Kidney tubule cell (primary cell): Measurements from ENCODE around the gene TBC1D5.
"Not testable (repeated sequence)": the region's sequence is repeated elsewhere in the genome, so short reads cannot be mapped to it uniquely, and the experiment has no call there.

Source experiments
- DNase-seq: peaks from one replicate; pipeline ENCODE4 v3.0.0-alpha.2; 2018; ENCODE audit warnings: low spot score

Gene TBC1D5

DNA sequence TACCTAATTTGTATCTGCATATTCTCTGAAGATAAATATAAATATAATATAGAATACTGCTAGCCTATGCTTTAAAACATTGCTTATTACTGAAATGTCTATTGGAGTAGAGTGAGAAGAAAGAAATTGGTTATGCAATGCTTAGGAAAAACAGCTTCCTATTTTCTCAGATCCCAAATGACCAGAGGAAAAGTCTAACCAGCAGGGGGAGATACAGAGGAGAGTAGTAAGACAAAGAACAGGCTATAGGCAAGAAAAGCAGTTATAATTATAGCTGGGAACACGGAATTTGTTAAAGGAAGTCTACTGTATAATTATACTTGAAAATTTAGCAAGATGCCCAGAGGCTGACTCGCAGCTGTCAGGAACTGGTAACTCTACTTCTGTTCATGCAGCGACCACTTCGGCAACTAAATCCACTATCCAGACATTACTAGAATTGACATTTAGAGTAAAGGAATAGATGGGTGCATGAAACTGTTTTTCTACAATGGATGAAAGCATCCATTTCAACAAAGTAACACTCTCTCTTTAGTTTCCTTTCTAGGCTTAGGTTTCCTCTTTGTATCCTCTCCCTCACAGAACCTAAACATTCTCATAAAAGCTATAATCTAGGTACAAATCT, 97.2 kb downstream of the TBC1D5 start:
- DNase-seq, result peak; percentile 62

DNA sequence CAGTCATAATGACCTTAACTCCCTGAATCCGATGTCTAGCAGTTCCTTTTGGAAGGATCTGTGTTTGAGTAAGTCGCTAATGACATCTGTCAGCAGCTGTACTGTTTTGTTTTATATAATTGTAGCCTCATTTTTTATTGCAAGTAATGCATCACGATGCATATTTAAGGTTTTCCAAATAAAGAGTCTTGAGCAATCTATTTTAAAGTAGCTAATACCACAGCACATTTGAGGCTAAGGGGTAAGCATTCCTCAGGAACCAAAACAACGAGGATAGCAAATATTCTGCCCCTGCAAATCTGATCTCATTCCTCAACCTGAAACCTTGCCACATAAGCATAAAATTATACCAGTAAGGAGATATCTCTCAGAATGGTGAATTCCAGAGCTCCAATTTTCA, 98.7 kb downstream of the TBC1D5 start:
- DNase-seq, result no peak

DNA sequence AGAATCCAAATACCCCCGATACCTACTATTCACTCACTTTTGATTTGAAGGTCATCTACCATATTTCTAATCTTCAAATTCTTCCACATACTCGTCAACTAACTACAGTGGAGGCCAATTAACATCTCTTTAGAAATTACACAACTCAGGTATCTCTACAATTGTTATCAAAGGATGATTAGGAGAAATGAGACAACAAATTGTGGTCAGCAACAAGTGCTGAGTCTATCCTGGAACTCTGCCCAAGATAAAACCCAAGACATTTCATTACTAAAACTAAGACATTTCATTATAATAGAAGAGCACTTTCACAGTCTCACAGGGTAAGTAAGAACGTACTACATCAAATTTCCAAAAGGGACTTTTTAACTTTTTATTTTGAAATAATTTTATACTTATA, 100.0 kb downstream of the TBC1D5 start:
- no peak for DNase-seq

DNA sequence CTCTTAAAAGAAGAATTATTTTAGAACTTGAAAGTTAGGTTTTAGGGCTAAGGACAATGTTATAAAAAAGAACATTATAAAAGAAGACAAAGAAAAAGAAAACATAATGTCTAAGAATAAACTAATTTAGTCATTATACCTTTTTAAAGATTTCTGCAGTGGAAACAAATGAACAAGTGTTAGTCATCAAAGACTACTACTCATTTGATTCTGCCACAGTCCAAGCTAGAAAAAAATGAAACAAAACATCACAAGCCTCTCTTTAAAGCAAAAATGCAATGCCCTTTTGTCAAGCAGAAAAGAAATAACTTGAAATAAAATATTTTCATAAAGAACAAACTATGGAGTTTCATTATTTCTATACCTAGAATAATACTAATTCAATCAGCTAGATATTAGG, 102.0 kb downstream of the TBC1D5 start:
- peak; percentile 32 for DNase-seq

DNA sequence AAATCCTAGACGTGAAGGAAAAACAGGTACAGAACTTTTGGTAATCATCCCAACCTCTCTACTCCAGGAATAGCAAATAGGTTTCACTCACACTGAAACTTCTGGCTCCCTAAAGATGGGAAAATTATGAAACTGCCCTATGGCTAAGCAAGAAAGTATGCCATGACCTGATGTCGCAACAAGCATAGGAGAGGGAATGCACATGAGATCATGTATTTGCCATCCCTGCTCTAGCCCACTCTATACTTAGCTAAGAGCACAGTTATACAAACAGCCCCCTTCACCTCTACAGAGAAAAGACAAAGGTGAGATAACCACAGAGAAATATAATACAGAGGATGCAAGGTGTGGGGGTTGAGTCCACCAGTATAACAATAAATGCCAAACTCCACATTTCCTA, 102.7 kb downstream of the TBC1D5 start:
- DNase-seq, result peak; percentile 77

DNA sequence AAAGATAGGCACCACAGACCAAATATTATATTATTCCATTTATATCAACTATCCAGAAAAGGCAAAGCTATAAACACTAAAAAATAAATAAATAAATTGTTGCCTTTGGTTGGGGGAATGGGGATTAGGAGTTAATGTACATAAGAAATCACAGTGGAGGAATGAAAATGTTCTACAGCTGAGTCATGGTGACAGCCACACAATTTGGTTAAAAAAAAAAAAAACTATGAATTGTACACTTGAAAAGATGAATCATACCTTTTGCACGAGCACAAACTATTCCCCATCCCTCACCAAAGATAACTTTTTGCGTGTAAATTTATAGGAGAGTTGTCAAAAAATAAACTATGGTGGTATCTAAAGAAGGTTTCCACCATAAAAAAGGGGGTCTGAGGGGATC, 103.2 kb downstream of the TBC1D5 start:
- DNase-seq, result peak; percentile 61

DNA sequence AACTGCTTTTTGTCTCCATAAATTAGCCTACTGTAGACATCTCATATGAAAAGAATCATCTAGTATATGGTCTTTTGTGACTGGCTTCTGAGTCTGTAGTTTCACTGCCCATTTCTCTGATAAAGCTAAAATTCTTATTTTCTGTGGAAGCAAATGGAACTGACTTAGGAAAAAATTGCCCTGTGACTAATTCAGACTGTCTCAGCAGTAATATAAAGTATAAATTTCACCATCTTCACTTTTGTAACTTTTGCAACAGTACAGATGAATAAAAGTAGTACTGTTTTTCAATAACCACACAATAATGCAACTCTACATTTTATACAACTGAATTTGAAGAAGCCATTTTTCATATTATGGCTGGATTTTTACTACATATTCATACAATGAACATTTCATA, 104.1 kb downstream of the TBC1D5 start:
- DNase-seq, result no peak

DNA sequence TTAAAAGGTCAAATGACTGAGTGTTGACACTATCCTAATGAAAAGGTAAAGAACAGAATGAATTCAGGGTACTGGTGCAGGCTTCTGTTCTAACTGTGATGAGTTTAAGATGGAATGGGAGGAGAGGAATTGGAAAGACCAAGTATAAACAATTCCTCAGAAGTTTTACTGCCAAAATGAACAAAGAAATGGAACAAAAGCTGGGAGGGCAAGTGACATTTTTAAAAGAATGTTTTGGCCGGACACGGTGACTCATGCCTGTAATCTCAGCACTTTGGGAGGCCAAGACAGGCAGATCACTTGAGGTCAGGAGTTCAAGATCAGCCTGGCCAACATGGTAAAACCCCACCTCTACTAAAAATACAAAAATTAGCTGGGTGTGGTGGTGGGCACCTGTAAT, 106.8 kb downstream of the TBC1D5 start:
- not testable (repeated sequence) for DNase-seq

DNA sequence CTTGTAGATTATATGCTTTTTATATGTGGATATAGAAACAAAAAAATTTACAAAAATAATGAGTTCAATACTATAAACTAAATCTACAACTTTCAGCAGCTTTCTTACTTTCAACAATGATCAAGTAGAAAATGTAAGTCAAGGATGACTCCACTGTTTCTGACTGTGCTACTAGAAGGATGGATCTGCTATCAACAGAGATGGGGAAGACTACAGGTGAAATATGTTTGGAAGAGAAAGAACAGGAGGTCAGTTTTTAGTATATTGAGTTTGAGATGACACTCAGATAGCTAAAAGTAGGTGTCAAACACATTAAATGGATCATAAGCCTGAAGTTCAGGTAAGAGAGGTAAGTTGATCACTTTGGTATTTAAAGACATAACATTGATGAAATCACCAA, 107.5 kb downstream of the TBC1D5 start:
- no peak for DNase-seq

DNA sequence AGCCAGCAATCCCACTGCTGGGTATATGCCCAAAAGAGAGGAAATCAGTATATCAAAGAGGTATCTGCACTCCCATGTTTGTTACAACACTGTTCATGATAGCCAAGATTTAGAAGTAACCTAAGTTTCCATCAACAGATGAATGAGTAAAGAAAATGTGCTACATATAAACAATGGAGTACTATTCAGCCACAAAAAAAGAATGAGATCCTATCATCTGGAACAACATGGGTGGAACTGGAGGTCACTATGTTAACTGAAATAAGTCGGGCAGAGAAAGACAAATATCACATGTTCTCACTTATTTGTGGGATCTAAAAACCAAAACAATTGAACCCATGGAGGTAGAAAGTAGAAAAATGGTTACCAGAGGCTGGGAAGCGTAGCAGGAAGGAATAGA, 108.2 kb downstream of the TBC1D5 start:
- no peak for DNase-seq

DNA sequence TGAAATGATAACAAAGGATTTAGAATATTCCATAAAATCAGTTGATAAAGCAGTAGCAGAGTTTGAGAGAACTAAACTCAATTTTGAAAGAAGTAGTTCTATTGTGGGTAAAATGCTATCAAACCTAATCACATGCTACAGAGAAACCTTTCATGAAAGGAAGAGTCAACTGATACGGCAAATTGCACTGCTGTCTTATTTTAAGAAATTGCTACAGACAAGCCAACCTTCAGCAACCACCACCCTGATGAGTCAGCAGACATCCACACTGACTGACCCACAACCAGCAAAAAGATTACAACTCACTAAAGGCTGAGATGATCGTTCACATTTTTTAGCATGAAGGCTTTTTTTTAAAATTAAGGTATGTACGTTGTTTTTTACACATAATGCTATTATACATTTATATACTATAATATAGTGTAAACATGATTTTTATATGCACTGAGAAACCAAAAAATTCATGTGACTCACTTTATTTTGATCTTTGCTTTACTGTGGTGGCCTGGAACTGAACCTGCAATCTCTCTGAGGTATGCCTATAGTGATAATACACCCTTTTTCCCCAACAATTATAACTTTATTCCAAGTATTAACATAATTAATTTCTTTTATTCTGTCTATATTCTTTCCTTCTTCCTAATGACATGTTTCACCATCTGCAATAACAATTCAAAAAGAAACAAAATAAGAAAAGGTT, 109.9 kb downstream of the TBC1D5 start:
- DNase-seq, result peak; percentile 59

DNA sequence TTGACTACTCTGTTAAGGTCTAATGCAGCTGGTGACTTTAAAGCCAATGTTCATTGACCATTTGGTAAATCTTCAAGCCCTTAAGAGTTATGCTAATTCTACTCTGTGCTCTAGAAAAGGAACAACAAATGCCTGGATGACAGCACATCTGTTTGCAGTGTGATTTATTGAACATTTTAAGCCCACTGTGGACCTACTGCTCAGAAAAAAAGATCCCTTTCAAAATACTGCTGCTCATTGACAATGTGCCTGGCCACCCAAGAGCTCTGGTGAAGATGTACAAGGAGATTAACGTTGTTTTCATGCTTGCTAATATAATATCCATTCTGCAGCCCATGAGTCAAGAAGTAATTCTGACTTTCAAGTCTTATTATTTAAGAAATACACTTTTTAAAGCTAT, 110.8 kb downstream of the TBC1D5 start:
- DNase-seq, result no peak

DNA sequence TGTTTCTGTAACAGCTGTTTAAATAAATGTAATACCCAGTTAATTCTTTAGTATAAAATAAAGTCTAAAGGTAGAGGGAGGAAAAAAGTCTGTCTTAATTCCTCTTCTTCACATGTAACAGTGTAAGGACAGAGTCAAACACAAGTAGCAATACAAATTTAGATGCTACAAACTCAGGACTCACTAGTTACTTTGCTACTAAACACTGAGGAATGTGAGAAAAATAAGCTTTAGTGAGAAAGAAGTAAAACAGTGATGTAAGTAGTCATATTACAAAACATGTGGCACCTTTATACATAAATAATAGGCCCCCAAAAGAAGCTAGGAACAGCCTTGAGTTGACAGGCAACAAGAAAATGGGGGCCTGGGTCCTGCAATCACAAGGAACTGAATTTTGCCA, 113.0 kb downstream of the TBC1D5 start:
- no peak for DNase-seq

DNA sequence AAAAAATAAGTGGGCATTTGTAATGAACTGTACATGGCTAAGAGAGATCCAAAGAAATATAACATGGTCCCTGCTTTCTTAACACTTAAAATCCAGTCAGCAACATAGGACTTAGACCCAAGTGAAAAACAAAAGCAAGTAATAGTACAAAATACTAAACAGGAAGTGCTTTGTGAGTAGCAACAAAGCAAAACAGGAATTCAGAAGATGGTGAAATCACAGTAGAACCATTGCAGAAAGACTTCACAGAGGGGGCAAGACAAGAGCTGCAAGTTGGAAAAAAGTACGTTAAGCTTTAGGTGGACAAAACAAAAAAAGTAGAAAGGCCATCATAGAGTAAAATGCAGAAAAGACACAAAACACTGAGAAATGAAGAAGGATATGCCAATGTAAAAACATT, 116.0 kb downstream of the TBC1D5 start:
- no peak for DNase-seq

DNA sequence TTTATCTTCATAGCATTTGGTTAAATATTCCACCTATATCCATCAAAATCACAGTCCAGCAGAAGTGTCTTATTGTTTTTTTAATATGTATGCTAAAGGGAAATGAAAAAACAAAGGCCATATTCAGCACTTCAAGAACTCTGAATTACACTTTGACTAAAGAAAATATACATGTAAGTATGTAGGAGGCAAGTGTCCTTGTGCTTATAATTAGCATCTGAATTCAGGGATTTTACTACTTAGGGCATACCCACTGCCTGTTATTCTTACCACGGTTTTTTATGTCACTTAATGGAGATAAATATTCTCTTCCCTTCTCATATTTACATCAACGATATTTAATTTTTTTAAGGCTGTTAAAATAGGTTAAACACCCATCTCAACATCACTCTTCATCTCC, 117.3 kb downstream of the TBC1D5 start:
- DNase-seq, result no peak

DNA sequence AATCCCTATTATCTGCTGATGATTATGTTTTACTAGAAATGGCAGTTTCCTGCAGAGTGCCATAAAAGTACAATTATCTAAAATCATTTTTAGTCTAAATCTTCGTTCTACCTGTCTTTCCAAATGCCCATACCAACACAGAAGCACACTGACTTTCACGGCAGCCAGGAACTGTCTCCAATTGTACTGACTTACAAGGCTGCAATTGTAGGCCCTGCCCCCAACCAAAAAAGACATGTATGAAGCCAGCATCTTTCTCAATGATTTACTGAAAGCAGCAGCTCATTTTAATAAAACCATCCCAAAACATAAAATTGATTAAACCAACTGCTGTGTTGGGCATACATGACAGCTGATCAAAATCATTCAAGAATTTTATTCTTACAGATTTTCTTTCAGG, 119.0 kb downstream of the TBC1D5 start:
- DNase-seq, result no peak

DNA sequence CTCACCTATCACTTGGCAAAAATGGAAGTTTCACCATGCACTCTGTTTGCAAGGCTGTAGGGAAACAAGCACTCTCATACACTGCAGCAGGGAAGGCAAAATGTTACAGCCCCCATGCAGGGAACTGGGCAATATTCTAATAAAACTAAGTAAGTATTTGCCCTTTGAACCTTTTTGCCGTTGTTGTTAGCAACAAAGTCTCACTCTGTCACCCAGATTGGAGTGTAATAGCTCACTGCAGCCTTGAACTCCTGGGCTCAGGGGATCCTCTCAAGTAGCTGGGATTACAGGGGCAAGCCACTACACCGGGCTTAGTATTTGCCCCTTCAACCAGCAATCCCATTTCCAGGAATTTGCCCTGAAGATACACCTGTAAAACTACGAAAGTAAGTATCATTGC, 122.5 kb downstream of the TBC1D5 start:
- DNase-seq, result no peak

DNA sequence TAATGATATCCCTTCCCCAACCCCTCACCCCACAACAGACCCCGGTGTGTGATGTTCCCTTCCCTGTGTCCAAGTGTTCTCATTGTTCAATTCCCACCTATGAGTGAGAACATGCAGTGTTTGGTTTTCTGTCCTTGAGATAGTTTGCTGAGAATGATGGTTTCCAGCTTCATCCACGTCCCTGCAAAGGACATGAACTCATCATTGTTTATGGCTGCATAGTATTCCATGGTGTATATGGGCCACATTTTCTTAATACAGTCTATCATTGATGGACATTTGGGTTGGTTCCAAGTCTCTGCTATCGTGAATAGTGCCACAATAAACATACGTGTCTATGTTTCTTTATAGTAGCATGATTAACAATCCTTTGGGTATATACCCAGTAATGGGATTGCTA, 129.4 kb downstream of the TBC1D5 start:
- not testable (repeated sequence) for DNase-seq

DNA sequence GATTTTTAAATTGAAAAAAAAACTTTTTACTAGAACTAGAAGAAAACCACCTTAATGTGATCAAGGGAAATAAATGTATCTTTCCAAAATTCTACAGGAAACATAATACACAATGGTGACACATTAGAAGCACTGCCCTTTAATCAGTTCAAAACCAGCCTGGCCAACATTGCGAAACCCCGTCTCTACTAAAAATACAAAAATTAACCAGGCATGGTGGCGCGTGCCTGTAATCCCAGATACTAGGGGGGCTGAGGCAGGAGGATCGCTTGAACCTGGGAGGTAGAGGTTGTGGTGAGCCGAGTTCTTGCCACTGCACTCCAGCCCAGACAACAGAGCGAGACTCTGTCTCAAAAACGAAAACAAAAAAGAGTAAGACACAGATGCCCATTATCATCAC, 134.5 kb downstream of the TBC1D5 start:
- no peak for DNase-seq

DNA sequence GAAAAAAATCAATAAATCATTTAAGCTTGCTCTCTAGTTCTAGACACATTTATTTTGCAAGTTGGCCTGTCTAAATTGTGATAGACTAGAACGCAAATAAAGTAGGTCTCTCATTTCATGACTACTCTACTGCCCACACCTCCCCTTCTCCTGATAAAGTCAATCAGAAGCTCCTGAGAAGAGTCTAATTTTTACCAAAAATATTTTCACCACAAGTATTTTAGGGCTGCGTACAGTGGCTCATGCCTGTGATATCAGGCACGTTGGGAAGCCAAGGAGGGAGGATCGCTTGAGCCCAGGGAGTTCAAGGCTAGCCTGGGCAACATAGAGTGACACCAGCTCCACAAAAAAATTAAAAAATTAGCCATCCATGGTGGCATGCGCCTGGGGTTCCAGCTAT, 136.5 kb downstream of the TBC1D5 start:
- no peak for DNase-seq

DNA sequence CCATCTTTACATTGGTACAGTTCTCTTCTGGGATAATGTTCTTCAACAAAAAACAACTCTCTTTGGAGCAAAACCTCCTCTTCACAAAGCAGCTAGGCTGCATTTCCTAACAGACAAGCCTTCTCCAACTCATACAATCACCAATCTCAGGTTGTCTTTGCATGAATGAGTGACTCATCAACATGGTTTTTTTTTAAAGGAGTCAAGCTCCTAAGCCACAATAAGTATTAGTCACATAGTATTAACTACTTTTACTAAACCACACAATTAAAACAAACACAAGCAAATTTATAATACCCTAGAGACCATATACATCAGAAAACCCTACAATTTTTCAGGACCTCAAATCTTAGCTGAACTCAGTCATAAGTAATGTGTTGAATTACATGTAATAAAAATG, 137.4 kb downstream of the TBC1D5 start:
- peak; percentile 84 for DNase-seq

DNA sequence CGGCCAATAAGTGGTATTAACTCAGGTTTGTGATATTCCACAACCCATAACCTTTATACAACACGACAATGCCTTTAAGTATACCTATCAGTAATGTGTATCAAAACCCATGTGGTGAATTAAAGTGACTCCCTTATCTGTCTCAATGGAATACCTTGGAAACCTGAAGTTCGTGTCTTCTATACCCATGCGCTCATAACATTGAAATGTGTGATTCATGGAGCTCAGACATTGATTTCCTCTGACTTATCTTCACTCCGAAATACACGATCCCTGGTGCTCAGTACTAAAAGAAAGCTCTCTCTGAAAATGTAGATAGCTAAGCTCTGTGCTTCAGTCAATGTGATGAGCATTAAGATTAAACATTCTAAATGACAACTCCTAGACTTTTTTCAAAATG, 140.3 kb downstream of the TBC1D5 start:
- peak; percentile 74 for DNase-seq

DNA sequence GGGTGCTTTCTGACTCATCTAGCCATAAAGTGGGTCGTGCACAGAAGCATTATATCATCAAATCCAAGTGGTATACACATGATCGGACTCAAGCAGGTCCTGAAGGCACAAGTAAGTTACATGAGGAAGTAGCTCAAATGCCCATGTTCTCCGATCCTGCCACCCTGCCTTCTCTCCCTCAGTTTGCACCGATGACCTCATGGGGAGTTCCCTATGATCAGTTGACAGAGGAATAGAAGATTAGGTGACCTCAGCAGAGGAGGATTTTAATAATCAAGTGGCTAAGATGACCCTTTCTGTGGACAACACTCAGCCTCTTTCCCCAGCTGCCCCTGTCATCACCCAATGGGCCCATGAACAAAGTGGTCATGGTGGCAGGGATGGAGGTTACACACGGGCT, 149.5 kb downstream of the TBC1D5 start:
- DNase-seq, result peak; percentile 78

DNA sequence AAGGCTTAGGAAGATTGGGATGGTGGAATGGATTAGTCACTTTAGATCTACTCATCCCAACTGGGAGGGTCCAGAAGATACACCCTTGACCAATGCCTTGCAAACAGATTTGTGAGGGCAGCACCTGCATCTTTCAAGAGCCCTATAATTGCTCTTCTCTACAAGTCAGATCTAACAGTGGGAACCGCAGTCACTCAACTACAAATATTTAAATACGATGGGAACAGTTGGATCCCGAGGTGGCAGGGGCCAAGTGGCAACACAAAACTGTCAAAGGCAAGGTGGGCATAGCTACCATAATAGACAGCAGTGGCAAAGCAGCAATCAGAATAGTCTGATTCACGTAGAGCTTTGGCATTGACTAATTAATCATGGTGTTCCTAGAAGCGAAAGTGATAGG, 152.0 kb downstream of the TBC1D5 start:
- DNase-seq, result no peak
